Head of caudate nucleus (tissue), 42 donors: ENCODE data around the gene GPR75.

Experiments
- DNase-seq, 42 donors: peaks; one replicate each; pipeline versions ENCODE4 v3.0.0 to v3.0.0-alpha.2; 2020 to 2021; ENCODE audit warnings: mixed read lengths in 7 of 42
- intact Hi-C: fragments of 100-400 bp; cut with DNase I; formaldehyde crosslinking; loops from one replicate; pipeline ENCODE4 v1.15.0; 2022

The GPR75 gene

GRCh38 chr2:53819634-53820033, 40.1 kb downstream of the GPR75 start:
- no peak for DNase-seq
- intact Hi-C loops, result no loop called here

GRCh38 chr2:53818854-53819435, 40.8 kb downstream of the GPR75 start:
- DNase-seq, result no peak

GRCh38 chr2:53813151-53813550, 46.6 kb downstream of the GPR75 start:
- no peak for DNase-seq
- intact Hi-C loops, result no loop called here

More at GRCh38 chr2:53818854-53819435, 40.8 kb downstream of the GPR75 start:
- intact Hi-C loops, result no loop called here

DNA sequence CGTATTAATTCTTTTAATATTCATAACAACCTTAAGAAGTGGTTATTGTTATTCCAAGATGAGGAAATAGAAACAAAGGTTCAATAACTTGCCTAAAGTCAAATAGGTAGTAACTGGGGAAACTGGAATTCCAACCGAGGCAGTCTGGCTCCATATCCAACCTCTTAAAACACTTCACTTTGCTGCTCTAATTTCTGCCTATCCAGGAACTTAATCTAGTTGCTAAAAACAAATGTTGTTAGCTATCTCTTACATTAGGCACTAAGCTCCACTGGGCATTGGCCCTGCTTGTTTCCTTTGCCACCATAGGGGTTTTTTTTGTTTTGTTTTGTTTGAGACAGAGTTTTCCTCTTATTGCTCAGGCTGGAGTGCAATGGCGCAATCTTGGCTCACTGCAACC, 48.2 kb downstream of the GPR75 start:
- DNase-seq, result no peak
- intact Hi-C loops, result no loop called here
